ENCODE data around the gene PCNX2.

DNA sequence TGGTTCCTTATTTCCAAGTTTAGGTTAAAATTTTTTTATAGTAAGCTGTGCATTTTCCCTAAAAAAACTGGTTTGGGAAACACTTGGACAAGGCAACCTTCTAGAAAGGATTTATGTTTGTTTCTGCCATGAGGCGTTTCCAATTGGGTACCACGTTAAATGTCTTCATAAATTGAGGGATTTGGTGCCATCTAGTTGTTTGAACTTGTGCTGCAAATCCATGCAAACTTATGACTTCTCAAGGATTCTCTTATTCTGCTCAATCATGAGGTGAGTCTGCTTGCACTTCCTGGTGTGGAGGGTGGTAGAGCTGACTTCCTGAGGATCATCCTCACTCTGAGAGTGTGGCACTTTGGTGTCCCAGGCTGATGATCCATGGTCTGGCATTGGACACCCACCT is 123.3 kb downstream of the PCNX2 start:
- TF ChIP-seq CTCF (IDR thresholded peaks at IDR 0.05), result peak in 1 of 4 experiments; percentile 22
- no peak for TF ChIP-seq POLR2AphosphoS5 (IDR thresholded peaks at IDR 0.05)

Measured in prostate gland (tissue), 2 donors.